T-helper 1 cell treated with Interleukin-12 subunit alpha and Interleukin-12 subunit beta and Interleukin-4 antibody, amounts not matched to agents 30 μg/mL and 1 μg/mL, for 36 hours (primary cell): ENCODE measurements around the gene CEP63.

ENCODE experiments used
- H3K27ac Mint-ChIP-seq: one replicate; pipeline ENCODE4 v1.8.0; 2021; ENCODE audit warnings: mild to moderate bottlenecking, mixed read lengths
- H3K27me3 Mint-ChIP-seq: one replicate; pipeline ENCODE4 v1.8.0; 2021; ENCODE audit warnings: low read depth, mixed read lengths
- H3K36me3 Mint-ChIP-seq: one replicate; pipeline ENCODE4 v1.8.0; 2021; ENCODE audit warnings: low read depth, mixed read lengths
- H3K4me1 Mint-ChIP-seq: one replicate; pipeline ENCODE4 v1.8.0; 2021; ENCODE audit warnings: low read depth, mixed read lengths
- H3K4me3 Mint-ChIP-seq: one replicate; pipeline ENCODE4 v1.8.0; 2021; ENCODE audit warnings: mild to moderate bottlenecking, moderate library complexity, mixed read lengths
- H3K9me3 Mint-ChIP-seq: one replicate; pipeline ENCODE4 v1.8.0; 2021; ENCODE audit warnings: mixed read lengths

Gene CEP63

DNA sequence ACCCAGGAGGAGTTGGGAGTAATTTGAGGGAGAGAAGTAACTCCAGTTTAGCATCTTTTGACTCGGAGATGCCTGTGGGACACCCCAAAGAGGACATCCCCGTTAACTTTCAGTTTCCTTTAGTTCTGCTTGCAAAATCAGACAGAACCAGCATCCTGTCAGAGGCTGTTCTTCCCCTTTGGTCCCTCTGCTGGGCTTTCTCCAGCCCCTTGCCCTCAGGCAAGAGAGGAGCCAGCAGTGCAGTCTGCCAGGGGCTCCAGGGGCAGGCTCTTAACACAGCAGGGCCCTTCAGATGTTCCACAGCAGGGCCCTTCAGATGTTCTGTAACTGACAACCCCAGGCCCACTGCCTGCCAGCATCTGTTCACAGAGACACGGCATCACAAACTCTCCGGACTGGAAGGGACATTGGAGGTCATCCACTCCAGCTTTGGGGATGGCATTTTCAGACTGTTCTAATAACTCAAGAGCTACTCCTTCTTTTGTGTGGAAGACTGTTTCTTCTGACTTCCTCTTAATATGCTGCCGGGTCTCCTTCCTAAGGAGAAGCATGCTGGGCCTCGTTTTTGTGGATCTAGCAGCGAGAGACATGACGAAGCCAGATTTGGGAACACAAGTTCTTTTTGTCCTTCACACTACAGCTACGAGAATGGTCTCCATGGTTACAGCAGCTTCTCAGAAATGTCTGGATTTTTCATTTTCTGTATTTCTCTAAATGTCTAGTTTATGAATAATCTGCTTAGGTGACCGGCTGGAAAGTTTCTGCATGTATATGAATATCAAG, 113.1 kb downstream of the CEP63 start:
- Mint-ChIP-seq H3K36me3 (no peaks in the 10 kb centered on the region), H3K4me3 (no peak overlapping the region), H3K27me3 (peaks cover 4% of the 10 kb centered on the region), H3K27ac (no peak overlapping the region), H3K9me3 (no peaks in the 10 kb centered on the region), H3K4me1 (peaks cover 7% of the 10 kb centered on the region)

DNA sequence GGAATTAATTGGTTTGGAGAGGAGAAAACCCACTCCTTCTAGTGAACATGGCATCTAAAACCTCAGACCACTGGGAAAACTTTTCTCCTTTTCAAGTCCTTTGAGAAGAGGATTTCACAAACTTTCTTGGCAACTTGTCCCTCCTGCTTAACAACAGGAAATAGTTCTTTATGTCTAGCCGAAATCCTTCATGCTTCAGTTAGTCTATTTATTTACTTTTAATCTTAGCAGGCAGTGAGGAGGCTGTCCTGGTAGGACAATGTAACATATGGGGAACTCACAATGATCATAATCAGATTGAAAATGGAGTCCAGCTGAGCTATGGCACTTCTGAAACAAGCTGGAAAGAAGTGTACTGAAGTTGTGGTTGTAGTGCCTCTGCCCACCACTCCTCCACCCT, 114.3 kb downstream of the CEP63 start:
- Mint-ChIP-seq H3K9me3 (no peaks in the 10 kb centered on the region), H3K36me3 (no peaks in the 10 kb centered on the region), H3K27me3 (peaks cover 4% of the 10 kb centered on the region), H3K4me1 (peaks cover 7% of the 10 kb centered on the region), H3K4me3 (no peak overlapping the region), H3K27ac (no peak overlapping the region)

DNA sequence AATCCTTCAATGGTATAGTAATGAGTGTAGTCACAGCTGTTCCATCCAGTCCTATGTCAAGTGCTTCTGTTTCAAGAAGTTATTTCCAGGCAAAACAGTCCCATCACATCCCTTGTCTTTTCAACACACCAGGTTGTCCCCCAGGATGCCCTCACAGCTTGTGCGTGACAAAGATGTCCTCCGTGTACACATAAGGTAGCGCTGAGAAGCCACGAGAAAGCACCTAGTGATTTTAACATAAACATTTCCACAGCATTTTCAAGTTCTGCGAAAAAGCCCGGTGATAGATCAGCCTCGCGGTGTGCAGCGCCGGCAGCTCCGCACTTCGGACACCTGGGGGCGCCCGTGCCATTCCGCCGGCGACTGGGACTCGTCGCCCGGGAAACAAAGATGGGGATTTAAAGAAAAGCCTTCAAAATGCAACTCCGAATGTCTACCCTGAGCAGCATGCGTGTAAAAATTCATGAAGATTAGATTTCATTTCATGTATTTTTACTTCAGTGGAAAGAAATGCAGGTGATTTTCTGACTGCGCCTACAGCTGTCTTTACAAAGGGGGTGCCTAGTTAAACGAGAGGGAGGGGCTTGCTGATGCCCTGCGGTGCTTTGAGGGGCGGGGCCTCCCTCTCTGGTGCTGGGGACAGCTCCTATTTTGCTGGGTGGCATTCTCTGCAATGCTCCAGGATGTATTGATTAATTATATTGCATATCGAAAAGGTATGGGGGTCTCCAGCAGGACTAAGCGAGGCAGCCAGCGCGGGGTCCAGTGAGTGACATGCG, 115.0 kb downstream of the CEP63 start:
- Mint-ChIP-seq H3K4me3 (no peak overlapping the region), H3K27me3 (peaks cover 4% of the 10 kb centered on the region), H3K36me3 (no peaks in the 10 kb centered on the region), H3K27ac (no peak overlapping the region), H3K4me1 (peaks cover 7% of the 10 kb centered on the region), H3K9me3 (no peaks in the 10 kb centered on the region)

DNA sequence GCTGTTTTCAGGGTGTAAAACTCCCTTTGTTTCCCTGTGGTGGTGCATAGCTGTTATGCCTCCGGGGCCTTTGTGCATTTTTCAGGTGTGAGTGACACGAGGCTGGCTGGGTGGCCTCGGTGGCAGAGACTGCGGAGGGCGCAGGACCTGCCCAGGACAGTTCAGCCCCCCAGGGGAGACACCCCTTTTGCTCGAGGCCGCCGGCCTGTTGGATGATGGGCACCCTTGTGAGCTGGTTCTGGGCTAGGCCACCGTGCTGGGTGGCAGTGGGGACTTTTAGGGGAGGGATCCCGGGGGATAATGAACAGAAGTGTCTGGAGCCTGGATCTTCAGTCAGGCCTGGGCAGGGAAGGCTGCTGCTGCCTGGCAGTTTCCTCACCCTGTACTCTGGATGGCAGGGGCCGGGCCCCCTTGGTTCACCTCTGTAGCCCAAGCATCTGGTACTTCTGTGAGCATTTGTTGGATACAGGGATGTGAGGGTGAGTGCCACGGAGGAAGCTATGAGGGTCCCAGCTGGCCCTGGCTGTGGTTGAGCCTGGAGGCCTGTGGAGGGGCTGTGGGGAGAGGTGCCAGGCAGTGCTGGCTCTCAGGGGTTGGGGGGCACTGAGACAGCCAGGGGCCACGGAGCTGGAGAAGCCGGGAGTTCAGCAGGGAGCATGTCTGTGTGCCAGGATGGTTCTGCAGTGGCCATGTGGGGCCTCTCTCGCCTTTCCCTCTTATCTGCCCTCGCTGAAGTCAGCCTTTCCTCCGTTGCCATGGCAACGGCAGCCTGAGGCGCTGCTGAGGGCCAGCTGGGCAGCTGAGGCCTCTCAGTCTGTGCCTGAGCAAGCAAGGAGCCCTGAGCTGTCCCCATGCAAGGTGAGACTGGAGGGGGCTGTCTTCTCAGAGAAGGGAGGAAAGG, 115.9 kb downstream of the CEP63 start:
- no peak overlapping the region for H3K27ac Mint-ChIP-seq
- no peaks in the 10 kb centered on the region for H3K9me3 Mint-ChIP-seq
- H3K27me3 Mint-ChIP-seq, result peaks cover 4% of the 10 kb centered on the region
- H3K4me1 Mint-ChIP-seq, result peaks cover 7% of the 10 kb centered on the region
- H3K36me3 Mint-ChIP-seq, result no peaks in the 10 kb centered on the region
- no peak overlapping the region for H3K4me3 Mint-ChIP-seq

DNA sequence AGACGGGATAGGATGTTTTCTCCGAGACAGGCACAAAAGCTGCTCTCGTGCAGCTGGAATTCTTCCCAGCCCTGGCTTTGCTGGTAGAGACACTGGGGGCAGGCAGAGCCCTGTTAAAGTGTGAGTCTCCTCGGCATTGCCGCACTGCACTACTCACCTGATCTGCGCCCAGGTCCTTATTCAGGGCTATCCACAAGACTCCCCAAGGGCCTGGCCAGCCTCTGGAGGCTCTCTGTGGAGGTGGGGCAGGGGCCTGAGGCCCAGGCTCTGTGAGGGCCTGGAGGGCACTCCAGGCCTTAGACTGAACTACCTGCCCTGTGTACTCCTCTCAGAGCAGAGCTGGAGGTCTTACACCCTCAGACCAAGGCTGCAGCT, 116.6 kb downstream of the CEP63 start:
- Mint-ChIP-seq H3K27me3 (peaks cover 4% of the 10 kb centered on the region), H3K4me3 (no peak overlapping the region), H3K36me3 (no peaks in the 10 kb centered on the region), H3K4me1 (peaks cover 7% of the 10 kb centered on the region), H3K9me3 (no peaks in the 10 kb centered on the region), H3K27ac (no peak overlapping the region)

DNA sequence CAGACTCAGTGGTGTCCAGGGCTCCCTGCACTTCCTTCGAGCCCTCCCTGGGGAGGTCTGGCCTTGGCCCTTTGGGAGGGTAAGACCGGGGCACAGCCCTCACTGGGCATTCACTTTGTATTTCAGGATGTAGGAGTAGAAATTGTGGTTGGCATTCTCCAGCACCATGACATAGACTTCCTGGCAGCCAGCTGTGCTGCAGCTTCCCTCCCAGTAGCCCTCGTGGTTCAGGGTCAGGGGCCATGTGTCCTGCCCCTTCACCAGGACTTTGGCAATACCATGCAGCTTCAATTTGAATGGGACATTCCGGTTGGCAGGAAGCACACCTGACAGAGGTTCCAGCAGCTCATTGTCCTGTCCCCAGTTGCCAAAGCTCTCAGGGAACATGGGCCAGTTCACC, 117.6 kb downstream of the CEP63 start:
- H3K36me3 Mint-ChIP-seq, result no peaks in the 10 kb centered on the region
- peaks cover 4% of the 10 kb centered on the region for H3K27me3 Mint-ChIP-seq
- H3K9me3 Mint-ChIP-seq, result no peaks in the 10 kb centered on the region
- peaks cover 5% of the 10 kb centered on the region for H3K4me1 Mint-ChIP-seq
- H3K4me3 Mint-ChIP-seq, result no peak overlapping the region
- H3K27ac Mint-ChIP-seq, result no peak overlapping the region

DNA sequence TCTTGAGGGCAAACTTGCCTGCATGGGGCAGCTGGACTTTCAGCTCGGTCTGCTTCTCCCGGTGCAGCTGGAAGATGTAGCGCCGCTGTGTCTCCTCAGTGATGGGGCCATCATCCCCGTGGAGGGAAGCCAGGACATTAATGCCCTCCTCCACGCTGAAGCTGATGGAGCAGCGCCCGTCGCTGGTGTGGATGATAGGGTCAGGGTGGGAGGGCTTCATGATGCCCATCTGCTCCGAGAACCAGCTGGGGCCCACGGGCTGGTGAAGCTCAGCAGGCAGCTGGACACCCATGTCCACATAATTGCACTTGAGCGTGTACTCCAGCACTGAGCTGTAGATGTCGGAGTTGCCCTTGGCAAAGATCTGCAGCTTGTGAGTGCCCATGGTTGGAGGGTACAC, 118.1 kb downstream of the CEP63 start:
- no peak overlapping the region for H3K4me3 Mint-ChIP-seq
- H3K27me3 Mint-ChIP-seq, result peaks cover 4% of the 10 kb centered on the region
- no peak overlapping the region for H3K27ac Mint-ChIP-seq
- H3K4me1 Mint-ChIP-seq, result peaks cover 4% of the 10 kb centered on the region
- H3K36me3 Mint-ChIP-seq, result no peaks in the 10 kb centered on the region
- no peaks in the 10 kb centered on the region for H3K9me3 Mint-ChIP-seq

DNA sequence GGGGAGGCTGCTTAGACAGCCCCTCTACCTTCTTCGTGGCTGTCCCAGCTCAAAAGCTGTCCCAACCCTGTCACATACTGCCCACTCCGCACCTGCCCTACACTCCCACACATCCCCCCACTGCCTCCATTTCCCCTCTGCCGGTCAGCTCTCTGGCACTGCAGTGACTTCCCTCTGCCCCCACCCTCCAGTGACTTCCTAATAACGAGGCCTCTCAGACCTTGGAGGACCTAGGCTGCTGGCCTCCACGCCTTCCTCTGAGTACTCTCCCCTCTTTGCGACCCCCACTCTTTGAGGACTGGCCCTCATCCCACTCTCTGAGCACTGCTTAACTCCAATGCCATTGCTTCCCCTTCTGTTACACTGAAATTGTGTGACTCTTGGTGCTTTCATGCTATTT, 119.7 kb downstream of the CEP63 start:
- Mint-ChIP-seq H3K27me3 (peaks cover 2% of the 10 kb centered on the region), H3K4me3 (no peak overlapping the region), H3K36me3 (no peaks in the 10 kb centered on the region), H3K9me3 (no peaks in the 10 kb centered on the region), H3K4me1 (peaks cover 3% of the 10 kb centered on the region), H3K27ac (no peak overlapping the region)

DNA sequence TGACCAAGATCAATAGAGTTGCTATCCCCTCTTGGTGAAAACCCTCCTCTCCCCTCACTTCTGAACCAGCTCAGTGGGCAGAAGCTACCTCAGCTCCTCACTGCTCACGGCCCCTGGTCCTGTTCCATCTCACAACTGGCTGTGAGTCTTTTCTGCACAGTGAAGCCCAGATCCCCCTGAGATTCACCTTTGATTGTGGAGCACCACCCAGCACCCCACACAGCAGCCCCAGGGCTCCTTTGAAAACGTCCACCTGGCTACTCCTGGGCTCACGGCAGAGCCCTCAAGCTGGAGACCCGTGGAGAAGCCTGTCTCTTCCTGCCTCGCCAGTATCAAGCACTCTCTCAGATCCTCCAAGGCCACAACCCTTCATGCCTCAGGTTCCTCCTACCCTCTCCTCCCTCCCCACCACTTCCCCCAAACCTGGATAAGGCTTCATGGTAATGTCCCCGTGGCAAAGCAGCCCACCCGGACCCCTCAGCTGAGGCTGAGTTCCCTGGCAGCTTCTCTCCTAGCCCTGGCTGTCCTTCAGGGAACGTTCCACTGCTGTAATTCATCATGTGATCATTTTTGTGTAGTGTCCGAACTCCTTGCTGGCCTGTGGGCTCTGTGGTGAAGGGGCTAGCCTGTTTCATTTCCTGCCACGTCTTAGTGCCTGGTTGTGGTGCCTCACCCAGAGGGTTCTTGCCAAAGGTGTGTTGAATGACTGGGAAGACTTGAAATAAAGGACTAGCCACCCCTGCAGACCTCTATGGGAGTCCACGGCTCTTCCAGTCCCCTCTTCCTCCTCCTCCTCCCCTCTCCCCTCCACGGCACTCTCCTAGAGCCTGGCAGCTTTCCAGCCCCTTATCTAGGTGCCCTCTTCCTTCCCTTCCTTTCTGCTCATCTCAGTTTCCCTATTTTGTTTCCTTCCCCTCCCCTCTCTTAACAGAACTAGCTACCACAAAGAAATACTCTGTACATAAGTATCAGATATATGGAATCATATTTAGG, 120.5 kb downstream of the CEP63 start:
- H3K27ac Mint-ChIP-seq, result no peak overlapping the region
- H3K4me1 Mint-ChIP-seq, result no peaks in the 10 kb centered on the region
- H3K27me3 Mint-ChIP-seq, result no peaks in the 10 kb centered on the region

DNA sequence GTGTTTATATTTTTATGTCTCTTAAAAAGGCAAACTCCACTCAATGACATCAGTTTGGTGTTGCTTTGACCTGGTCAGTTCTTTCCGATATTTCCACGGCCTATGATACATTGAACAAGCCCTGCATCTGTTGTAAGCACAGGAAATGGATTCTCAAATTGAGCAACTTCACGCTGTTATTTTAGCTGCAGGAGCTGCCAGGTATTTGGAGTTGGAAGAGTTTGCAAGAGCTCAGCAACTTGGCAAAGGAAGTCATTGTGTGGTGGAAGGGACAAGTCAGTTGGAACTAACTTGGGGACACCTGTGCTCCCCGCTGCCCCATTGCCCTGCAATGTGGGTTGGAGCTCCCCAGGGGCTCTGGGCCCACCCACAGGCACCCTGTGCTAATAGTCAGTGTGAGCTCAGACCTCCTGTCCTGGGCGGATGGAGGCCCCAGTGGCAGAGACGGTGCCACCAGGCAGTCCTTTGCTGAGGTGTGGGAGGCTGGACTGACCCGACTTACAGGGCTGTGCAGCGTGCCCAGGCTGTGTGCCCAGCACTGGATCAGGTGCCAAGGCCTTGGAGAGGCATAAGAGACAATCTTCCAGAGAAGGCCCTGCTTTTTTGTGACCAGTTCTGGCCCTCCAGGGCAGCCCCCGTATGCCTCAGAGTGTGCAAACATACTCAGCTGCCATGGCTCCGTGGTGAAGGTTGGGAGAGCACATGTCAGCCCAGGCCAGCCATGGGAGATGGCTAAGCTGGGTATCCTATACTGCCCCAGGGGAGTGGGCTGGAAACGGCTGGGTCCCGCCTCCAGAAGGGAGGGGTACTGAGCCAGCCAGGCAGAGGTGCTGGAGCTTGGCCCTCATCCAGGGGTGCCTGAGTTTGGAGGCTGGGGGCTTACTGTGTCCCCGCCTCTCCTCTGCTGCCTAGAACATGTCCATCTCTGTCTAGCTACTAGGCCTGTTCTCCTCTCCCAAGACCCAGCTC, 121.5 kb downstream of the CEP63 start:
- Mint-ChIP-seq H3K4me1 (no peaks in the 10 kb centered on the region), H3K27me3 (no peaks in the 10 kb centered on the region), H3K36me3 (no peaks in the 10 kb centered on the region), H3K4me3 (no peak overlapping the region), H3K27ac (no peak overlapping the region), H3K9me3 (no peaks in the 10 kb centered on the region)

More for the DNA sequence above, 120.5 kb downstream of the CEP63 start:
- no peaks in the 10 kb centered on the region for H3K9me3 Mint-ChIP-seq
- H3K4me3 Mint-ChIP-seq, result no peak overlapping the region
- H3K36me3 Mint-ChIP-seq, result no peaks in the 10 kb centered on the region

DNA sequence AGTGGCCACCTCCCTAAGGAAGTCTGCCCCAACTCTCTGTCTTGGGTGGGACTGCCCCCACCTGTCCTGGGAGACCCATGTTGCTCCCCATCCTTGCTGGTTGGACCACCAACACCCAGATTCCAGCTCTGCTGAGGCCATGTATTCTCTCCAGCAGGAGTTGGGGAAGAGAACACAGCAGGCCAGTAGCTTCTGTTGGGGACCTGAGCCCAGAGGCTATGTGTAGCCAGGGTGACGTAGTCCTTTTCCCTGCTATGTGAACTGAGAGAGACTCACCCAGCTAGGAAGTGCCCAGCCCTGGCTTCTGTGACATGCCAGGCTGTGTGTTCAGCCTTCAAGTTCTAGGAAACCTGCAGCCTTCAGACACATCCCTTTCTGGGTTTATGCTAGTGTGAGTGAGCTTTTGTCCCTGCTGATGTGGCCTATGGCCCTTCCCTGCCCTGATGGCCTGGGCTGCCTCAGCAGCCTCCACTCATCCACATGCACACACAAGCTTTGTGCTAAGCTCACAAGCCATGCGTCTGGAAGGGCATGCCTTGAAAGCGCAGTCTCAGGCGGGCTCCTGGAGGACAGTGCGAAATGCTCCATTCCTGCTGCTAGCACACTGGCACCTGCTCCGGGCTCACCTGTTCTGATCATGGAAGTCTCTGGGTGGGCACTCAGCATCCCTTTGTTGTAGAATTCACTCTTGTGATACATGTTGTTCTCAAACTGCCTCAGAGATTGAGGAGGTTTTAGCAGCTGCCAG, 122.3 kb downstream of the CEP63 start:
- Mint-ChIP-seq H3K27me3 (no peaks in the 10 kb centered on the region), H3K36me3 (no peaks in the 10 kb centered on the region), H3K4me3 (no peak overlapping the region), H3K9me3 (no peaks in the 10 kb centered on the region), H3K27ac (no peak overlapping the region), H3K4me1 (no peaks in the 10 kb centered on the region)

DNA sequence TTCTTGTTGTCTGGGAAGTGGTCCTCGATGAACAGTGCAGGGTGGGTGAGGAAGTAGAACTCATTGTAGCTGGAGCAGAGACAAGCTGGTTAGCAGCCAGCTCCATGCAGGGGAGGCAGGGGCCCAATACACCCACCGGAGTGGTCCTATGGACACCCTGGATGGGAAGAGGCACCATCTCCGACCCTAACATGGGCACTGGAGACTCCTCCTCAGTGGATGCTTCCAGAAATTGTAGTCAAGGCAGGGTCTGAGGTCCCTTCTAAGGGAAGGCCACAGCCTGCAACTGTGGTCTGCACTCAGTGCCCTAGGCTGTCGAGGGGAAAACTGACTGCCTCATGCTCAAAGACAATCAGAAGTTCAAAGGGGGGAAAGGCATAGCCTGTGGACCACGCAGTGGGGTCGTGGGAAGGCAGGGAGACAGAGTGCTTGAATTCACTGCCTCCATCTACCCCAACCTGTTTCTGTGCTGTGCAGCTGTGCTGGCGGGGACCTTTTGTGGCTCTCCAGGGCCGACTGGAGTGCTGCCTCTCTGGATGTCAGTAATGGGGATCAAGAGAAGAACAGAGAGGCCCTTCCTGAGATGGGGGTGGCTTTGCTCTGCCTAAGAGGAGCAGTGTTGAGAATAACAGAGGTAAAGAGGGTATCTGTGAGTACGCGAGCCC, 123.0 kb downstream of the CEP63 start:
- H3K27ac Mint-ChIP-seq, result no peak overlapping the region
- H3K27me3 Mint-ChIP-seq, result no peaks in the 10 kb centered on the region
- H3K4me3 Mint-ChIP-seq, result no peak overlapping the region
- no peaks in the 10 kb centered on the region for H3K36me3 Mint-ChIP-seq
- no peaks in the 10 kb centered on the region for H3K9me3 Mint-ChIP-seq
- H3K4me1 Mint-ChIP-seq, result no peaks in the 10 kb centered on the region
